DND-41 (cell line): ENCODE measurements around the gene SOX6.

ENCODE experiments used
- CTCF ChIP-seq: IDR thresholded peaks from 2 replicates; pipeline ENCODE4 v1.5.1; 2012; ENCODE audit warnings: borderline replicate concordance, low read length, moderate library complexity, mild to moderate bottlenecking; ENCODE audit not compliant: poor library complexity, severe bottlenecking; ENCODE audit errors: extremely low read depth
- EZH2 ChIP-seq: IDR thresholded peaks from 3 replicates; pipeline ENCODE4 v1.6.1; 2012; ENCODE audit warnings: borderline replicate concordance, low read depth, mild to moderate bottlenecking, moderate library complexity, low read length, inconsistent platforms; ENCODE audit not compliant: severe bottlenecking

- no peak for TF ChIP-seq CTCF
- no peak for TF ChIP-seq EZH2
These were observed 245.5 kb downstream of the SOX6 start for GRCh38 chr11:16110886-16111285.
